Activated CD4-positive, alpha-beta T cell treated with anti-CD3 and anti-CD28 coated beads for 4 hours (primary cell): Measurements from ENCODE around the gene CCDC167.
A peak's percentile ranks its signal among the peaks of the same experiment; 100 is the strongest.
"Not testable (repeated sequence)": the region's sequence is repeated elsewhere in the genome, so short reads cannot be mapped to it uniquely, and the experiment has no call there.

ENCODE experiments used
- DNase-seq, 2 donors: peaks; one replicate each; pipeline ENCODE4 v3.0.0-alpha.2; 2020

The CCDC167 gene

GRCh38 chr6:37460805-37461204 is 38.9 kb downstream of the CCDC167 start:
- DNase-seq, result no peak

DNA sequence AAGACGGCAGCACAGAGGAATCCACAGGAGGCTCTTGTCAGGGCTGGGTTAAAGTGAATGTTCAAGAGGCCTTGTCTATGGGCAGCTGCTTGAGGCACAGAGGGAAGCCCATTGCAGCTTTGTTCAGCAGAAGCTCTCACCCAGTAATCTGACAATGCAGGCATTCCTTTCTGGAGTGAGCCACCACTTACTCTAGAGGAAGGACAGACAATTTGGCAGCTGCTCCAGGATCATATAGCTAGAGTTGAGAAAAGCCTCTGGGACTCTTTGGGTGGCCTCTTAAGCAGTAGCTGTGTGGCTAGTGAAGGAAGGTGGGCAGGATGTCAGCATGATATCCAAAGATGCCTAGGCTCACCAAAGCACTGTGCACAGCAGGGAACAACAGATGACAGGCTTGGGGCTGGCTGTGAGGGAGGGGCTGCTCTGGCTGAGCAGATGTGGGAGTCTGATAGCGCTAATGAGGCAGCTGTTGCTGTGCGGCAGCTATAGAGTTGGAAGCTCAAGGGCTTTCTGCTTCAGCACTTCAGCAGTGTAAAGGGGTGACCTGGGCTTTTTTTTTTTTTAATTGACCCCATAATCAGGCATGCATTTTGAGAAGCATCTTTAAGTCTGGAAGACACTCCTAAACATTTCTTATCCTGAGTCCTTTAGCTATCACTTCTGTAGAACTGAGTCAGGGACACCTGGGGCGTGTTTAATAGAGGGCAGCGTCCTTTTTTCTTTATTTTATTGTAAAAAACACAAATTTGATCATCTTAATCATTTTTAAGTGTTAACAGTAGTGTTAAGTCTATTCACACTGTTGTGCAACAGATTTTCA is 39.5 kb downstream of the CCDC167 start:
- no peak for DNase-seq

- no peak for DNase-seq
Measured at GRCh38 chr6:37456816-37457560, 42.7 kb downstream of the CCDC167 start.

- DNase-seq, result no peak
Measured at GRCh38 chr6:37456126-37456525, 43.6 kb downstream of the CCDC167 start.

DNA sequence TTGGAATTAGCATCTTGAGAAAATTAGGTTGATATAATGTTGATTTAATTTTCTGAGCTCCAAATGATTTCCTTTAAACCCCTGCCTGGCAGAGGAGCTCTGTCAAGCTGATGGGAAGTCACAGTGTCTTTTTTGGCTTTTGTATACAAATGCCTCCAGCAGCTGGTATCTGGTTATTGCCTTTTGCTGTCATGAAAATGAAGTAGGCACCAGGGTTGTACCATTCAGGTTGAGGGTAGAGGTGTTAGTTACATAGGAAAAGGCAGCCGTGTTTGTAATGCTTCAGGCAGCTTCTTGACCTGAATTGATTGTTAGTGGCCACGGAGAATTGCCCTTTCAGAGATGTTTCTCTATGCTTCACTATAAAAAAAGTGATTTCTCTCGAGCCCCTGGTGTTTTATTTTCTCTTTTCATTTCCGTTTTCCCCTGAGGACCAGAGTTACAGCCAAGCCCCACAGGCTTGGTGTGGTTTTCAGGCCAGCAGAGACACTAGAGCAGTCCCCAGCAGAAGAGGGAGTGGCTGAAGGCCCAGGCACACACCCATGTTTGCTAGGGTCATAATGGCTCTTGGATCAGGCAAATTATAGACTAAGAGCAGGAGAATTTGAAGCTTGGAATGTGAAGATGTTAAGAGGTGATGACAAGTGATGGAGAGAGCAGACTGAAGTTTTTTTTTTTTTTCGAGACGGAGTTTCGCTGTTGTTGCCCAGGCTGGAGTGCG is 45.1 kb downstream of the CCDC167 start:
- no peak for DNase-seq

GRCh38 chr6:37452522-37452921 is 47.2 kb downstream of the CCDC167 start:
- no peak for DNase-seq

DNA sequence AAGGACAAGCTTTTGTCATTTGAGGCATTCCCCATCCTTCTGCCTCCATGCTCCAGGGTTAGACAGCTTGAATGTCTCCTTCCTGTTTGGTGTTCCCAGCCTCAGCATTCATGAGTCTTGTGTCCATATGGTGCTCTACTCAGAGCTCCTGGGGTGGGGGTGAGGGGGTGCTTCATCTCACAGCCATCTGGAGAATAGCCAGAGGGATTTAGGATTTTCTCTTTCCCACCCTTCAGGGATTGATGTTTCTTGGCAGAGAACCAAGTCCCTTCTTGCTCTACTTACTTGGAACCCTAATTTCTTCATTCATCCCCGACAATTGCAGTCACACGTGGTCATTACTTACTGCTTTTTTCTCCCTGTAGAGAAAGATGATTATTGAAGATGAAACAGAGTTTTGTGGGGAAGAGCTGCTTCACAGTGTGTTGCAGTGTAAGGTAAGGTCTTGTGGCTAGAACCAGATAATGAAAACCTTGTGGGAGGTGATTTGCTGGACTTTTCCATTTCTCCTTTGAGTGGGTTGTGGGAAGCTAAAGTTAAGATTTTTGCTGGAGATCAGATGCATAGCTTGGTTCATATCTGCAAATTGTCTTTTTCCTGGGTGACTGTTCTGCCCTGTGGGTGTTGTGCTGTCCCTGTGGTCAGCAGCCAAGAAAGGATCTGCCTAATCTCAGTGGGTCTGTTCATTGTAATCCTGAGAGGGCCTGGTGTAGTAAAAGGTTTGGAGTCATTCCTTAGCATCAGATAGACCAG is 48.1 kb downstream of the CCDC167 start:
- no peak for DNase-seq

- DNase-seq, result no peak
Measured at GRCh38 chr6:37449984-37450383, 49.7 kb downstream of the CCDC167 start.

- not testable (repeated sequence) for DNase-seq
Measured at GRCh38 chr6:37443216-37443542, 56.5 kb downstream of the CCDC167 start.

- no peak for DNase-seq
Measured at GRCh38 chr6:37442416-37443215, 57.1 kb downstream of the CCDC167 start.

GRCh38 chr6:37441651-37442050 is 58.0 kb downstream of the CCDC167 start:
- no peak for DNase-seq

DNA sequence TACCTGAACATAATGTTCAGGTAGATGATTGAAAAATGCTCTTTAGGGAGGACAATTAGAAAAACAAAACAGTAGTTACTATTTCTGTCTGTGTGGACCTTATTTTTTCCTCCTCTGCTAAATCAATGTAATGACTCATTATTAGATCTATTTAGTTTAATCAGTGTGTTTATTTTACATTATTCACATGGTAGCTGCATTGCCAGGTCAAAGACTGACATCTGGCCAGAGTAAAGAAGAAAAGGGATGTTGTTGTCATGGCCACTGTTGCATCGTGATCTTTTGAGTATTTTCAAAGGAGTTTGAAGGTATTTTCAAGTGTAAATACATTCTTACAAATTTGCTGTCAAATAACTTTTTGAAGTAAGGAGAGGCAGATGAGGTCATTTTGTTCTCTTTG is 60.8 kb downstream of the CCDC167 start:
- DNase-seq, result no peak

GRCh38 chr6:37435816-37436215 is 63.9 kb downstream of the CCDC167 start:
- DNase-seq, result no peak

DNA sequence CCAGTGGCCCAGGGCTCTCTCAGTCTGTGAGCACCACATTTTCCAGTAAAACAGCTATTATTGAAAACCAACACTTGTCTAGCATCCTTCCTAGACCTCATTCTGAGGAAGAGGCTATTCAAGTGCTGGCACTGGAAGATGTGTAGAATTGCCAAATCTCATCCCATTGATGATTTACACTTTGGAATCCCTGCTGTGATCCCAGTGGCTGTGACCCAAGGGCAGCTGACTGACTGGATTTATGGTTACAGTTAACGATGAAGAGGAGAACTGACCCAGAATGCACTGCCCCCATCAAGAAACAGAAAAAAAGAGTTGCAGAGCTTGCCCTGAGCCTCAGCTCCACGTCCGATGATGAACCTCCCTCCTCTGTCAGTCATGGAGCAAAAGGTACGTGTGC is 64.3 kb downstream of the CCDC167 start:
- DNase-seq, result no peak

- DNase-seq, result peak; percentile 24 to 30
Measured at GRCh38 chr6:37433657-37434271, 65.9 kb downstream of the CCDC167 start.
